Gastrocnemius medialis (tissue), 4 donors: ENCODE measurements around the gene TGM5. TPM values are rescaled to one million over a fixed set of nuclear protein-coding genes. Genes with fewer than 3 reads are reported as not detected.
A peak's percentile ranks its signal among the peaks of the same experiment; 100 is the strongest.

Experiments
- ATAC-seq, 2 donors: fragments of 150-250 bp; one replicate each; pipeline ENCODE4 v1.9.1; 2016
- DNase-seq, 2 donors: peaks; one replicate each; pipeline ENCODE4 v3.0.0-alpha.2; 2019
- H3K27ac ChIP-seq, 4 donors: fragments of 200-600 bp; sonication (generic); 1 replicate in 1 of 4; 2 replicates in 3 of 4; pipeline ENCODE4 v1.5.1; 2016 to 2018; ENCODE audit warnings: mild to moderate bottlenecking in 2 of 4, moderate library complexity in 1 of 4
- H3K27me3 ChIP-seq, 3 donors: fragments of 200-600 bp; sonication (generic) in 2 of 3; 1 replicate in 1 of 3; 2 replicates in 2 of 3; pipeline versions ENCODE4 v1.5.1 to v1.6.0; 2016 to 2019; ENCODE audit warnings: mild to moderate bottlenecking in 1 of 3, moderate library complexity in 1 of 3
- H3K36me3 ChIP-seq, 2 donors: fragments of 200-600 bp; sonication (generic) in 1 of 2; one replicate each; pipeline ENCODE4 v1.5.1; 2017 to 2018
- H3K4me1 ChIP-seq, 2 donors: fragments of 200-600 bp; sonication (generic) in 1 of 2; one replicate each; pipeline ENCODE4 v1.5.1; 2016 to 2017; ENCODE audit warnings: mild to moderate bottlenecking in 2 of 2
- H3K4me3 ChIP-seq, 4 donors: fragments of 200-600 bp; sonication (generic) in 3 of 4; 1 replicate in 1 of 4; 2 replicates in 3 of 4; pipeline ENCODE4 v1.5.1; 2016 to 2019; ENCODE audit warnings: mild to moderate bottlenecking in 2 of 4
- H3K9me3 ChIP-seq, 3 donors: fragments of 200-600 bp; sonication (generic) in 2 of 3; 1 replicate in 1 of 3; 2 replicates in 2 of 3; pipeline ENCODE4 v1.5.1; 2016 to 2019
- CTCF ChIP-seq, 5 experiments: fragments of 450-650 bp in 3 of 5; fragments of 200-600 bp in 2 of 5; sonication (generic) in 2 of 5; IDR thresholded peaks in 4 of 5; conservative IDR thresholded peaks in 1 of 5; 1 replicate in 4 of 5; 2 replicates in 1 of 5; pipeline ENCODE4 v1.5.1; 2016 to 2019; ENCODE audit warnings: antibody characterized with exemption in 5 of 5, mild to moderate bottlenecking in 3 of 5, moderate library complexity in 3 of 5
- POLR2A ChIP-seq, 2 donors: fragments of 450-650 bp; IDR thresholded peaks; one replicate each; pipeline ENCODE4 v1.6.1; 2017; ENCODE audit warnings: antibody characterized with exemption in 2 of 2, mild to moderate bottlenecking in 2 of 2, moderate library complexity in 2 of 2
- in situ Hi-C, 4 donors: fragments of 200-750 bp; cut with MboI; loops; one replicate each; pipeline versions ENCODE4 v1.15.0 to v1.8.0; 2017; ENCODE audit warnings: low sequenced_read_pairs in 4 of 4
- intact Hi-C: fragments of 100-400 bp; cut with DNase I; formaldehyde crosslinking; loops from one replicate; pipeline ENCODE4 v1.15.1; 2023; ENCODE audit warnings: low total_unique reads
- total RNA-seq, 4 donors: library from RNA; depleted of rRNA; stranded (reverse); fragments of >200 nt; gene quantifications; one replicate each; pipeline versions ENCODE4 v1.1.0 to v1.2.3, GENCODE V29; 2016

Gene TGM5
- total RNA-seq, 4 donors from 2014 or later, result 1.4 TPM; not detected in 3

- intact Hi-C loops (no loop called here), in situ Hi-C loops (no loop called here)
- TF ChIP-seq CTCF (IDR thresholded peaks at IDR 0.05 in 4 of 5, conservative IDR thresholded peaks at IDR 0.05 in 1 of 5) (no peak), POLR2A (IDR thresholded peaks at IDR 0.05) (no peak)
- ATAC-seq (no peak), DNase-seq (no peak)
- no peaks in the 10 kb centered on the region for H3K36me3 ChIP-seq
- H3K9me3 ChIP-seq, result no peaks in the 10 kb centered on the region
- H3K4me3 ChIP-seq, result no peak overlapping the region
- no peak overlapping the region for H3K27ac ChIP-seq
- no peaks in the 10 kb centered on the region for H3K27me3 ChIP-seq
- peaks cover 10 to 29% of the 10 kb centered on the region in 2 donors for H3K4me1 ChIP-seq
Observed at GRCh38 chr15:43243020-43243645, 23.6 kb downstream of the TGM5 start.

- TF ChIP-seq POLR2A (IDR thresholded peaks at IDR 0.05) (no peak), CTCF (IDR thresholded peaks at IDR 0.05 in 4 of 5, conservative IDR thresholded peaks at IDR 0.05 in 1 of 5) (no peak)
- no peak overlapping the region for H3K4me3 ChIP-seq
- no peaks in the 10 kb centered on the region for H3K36me3 ChIP-seq
- peaks cover 15 to 34% of the 10 kb centered on the region in 2 donors for H3K4me1 ChIP-seq
- intact Hi-C loops (no loop called here), in situ Hi-C loops (no loop called here)
- H3K27ac ChIP-seq, result no peak overlapping the region
- no peaks in the 10 kb centered on the region for H3K27me3 ChIP-seq
- ATAC-seq (no peak), DNase-seq (no peak)
- H3K9me3 ChIP-seq, result no peaks in the 10 kb centered on the region
Observed at GRCh38 chr15:43242616-43243015, 24.1 kb downstream of the TGM5 start.

GRCh38 chr15:43241100-43241499 is 25.6 kb downstream of the TGM5 start:
- H3K27ac ChIP-seq, result peak overlapping the region in 2 of 4 donors; percentile 9 to 30
- intact Hi-C loops (no loop called here), in situ Hi-C loops (no loop called here)
- peaks cover 18 to 36% of the 10 kb centered on the region in 2 donors for H3K4me1 ChIP-seq
- no peak overlapping the region for H3K4me3 ChIP-seq
- H3K36me3 ChIP-seq, result no peaks in the 10 kb centered on the region
- ATAC-seq, result peak; percentile 43 to 45
- DNase-seq, result peak; percentile 32 to 61
- no peaks in the 10 kb centered on the region for H3K27me3 ChIP-seq
- no peak for TF ChIP-seq CTCF (IDR thresholded peaks at IDR 0.05 in 4 of 5, conservative IDR thresholded peaks at IDR 0.05 in 1 of 5)
- no peak for TF ChIP-seq POLR2A (IDR thresholded peaks at IDR 0.05)
- no peaks in the 10 kb centered on the region for H3K9me3 ChIP-seq

- no peak for TF ChIP-seq POLR2A (IDR thresholded peaks at IDR 0.05)
- no peak for TF ChIP-seq CTCF (IDR thresholded peaks at IDR 0.05 in 4 of 5, conservative IDR thresholded peaks at IDR 0.05 in 1 of 5)
- Histone ChIP-seq H3K9me3 (no peaks in the 10 kb centered on the region), H3K36me3 (no peaks in the 10 kb centered on the region), H3K4me1 (peaks cover 18 to 36% of the 10 kb centered on the region in 2 donors), H3K4me3 (no peak overlapping the region), H3K27me3 (no peaks in the 10 kb centered on the region), H3K27ac (no peak overlapping the region)
- DNase-seq, result no peak
- intact Hi-C loops (loop anchor here (2.0 kb wide), 1 partner anchor 37 kb away; no protein-coding TSS in a partner anchor), in situ Hi-C loops (no loop called here)
- no peak for ATAC-seq
Observed at GRCh38 chr15:43239732-43240491, 26.8 kb downstream of the TGM5 start.
